GM23338 (cell line): ENCODE measurements around the gene WNT2B. TPM values are rescaled to one million over a fixed set of nuclear protein-coding genes. Genes with fewer than 3 reads are reported as not detected.

Source experiments
- ATAC-seq: fragments of 200-7000 bp; cut with Tn5 transposase; 3 replicates; pipeline ENCODE4 v1.9.1; 2020
- DNase-seq: peaks from one replicate; pipeline ENCODE4 v3.0.0-alpha.2; 2015; ENCODE audit warnings: low spot score
- H2AFZ ChIP-seq: fragments of 200-600 bp; sonication (generic); 2 replicates; pipeline ENCODE4 v1.8.0; 2016; ENCODE audit warnings: antibody characterized with exemption, mild to moderate bottlenecking, moderate library complexity
- H3F3A ChIP-seq: fragments of 200-600 bp; sonication (generic); replicated peaks from 2 replicates; pipeline ENCODE4 v1.8.0; 2017; ENCODE audit warnings: antibody characterized with exemption, mixed run types, low read depth
- H3K27ac ChIP-seq: fragments of 200-600 bp; sonication (generic); 2 replicates; pipeline ENCODE4 v1.6.1; 2016; ENCODE audit warnings: low read depth
- H3K27me3 ChIP-seq: fragments of 200-600 bp; sonication (generic); 2 replicates; pipeline ENCODE4 v1.8.0; 2016; ENCODE audit warnings: mild to moderate bottlenecking, mixed run types, moderate library complexity; ENCODE audit not compliant: insufficient read depth
- H3K36me3 ChIP-seq: fragments of 200-600 bp; sonication (generic); 2 replicates; pipeline ENCODE4 v1.8.0; 2016; ENCODE audit warnings: mild to moderate bottlenecking; ENCODE audit not compliant: insufficient read depth
- H3K4me1 ChIP-seq: fragments of 200-600 bp; sonication (generic); 2 replicates; pipeline ENCODE4 v1.8.0; 2016; ENCODE audit warnings: mild to moderate bottlenecking, moderate library complexity; ENCODE audit not compliant: insufficient read depth
- H3K4me2 ChIP-seq: fragments of 200-600 bp; sonication (generic); 2 replicates; pipeline ENCODE4 v1.7.1; 2017; ENCODE audit warnings: mixed run types
- H3K4me3 ChIP-seq: fragments of 200-600 bp; sonication (generic); 2 replicates; pipeline ENCODE4 v1.6.1; 2016; ENCODE audit warnings: mixed run types
- H3K79me2 ChIP-seq: fragments of 200-600 bp; sonication (generic); replicated peaks from 2 replicates; pipeline ENCODE4 v1.8.0; 2017; ENCODE audit warnings: mild to moderate bottlenecking; ENCODE audit not compliant: insufficient read depth
- H3K9me2 ChIP-seq: fragments of 200-600 bp; sonication (generic); 2 replicates; pipeline ENCODE4 v1.8.0; 2017; ENCODE audit not compliant: insufficient read depth
- H4K20me1 ChIP-seq: fragments of 200-600 bp; sonication (generic); replicated peaks from 2 replicates; pipeline ENCODE4 v1.8.0; 2017; ENCODE audit warnings: mild to moderate bottlenecking; ENCODE audit not compliant: insufficient read depth
- H3K27ac Mint-ChIP-seq: 2 replicates; pipeline ENCODE4 v1.8.0; 2020; ENCODE audit warnings: inconsistent platforms, mild to moderate bottlenecking, moderate library complexity, mixed read lengths
- H3K27me3 Mint-ChIP-seq: 3 replicates; pipeline ENCODE4 v1.8.0; 2022; ENCODE audit warnings: low read depth, mild to moderate bottlenecking, moderate library complexity, mixed read lengths, inconsistent platforms; ENCODE audit not compliant: insufficient read depth, poor library complexity
- H3K36me3 Mint-ChIP-seq: 3 replicates; pipeline ENCODE4 v1.8.0; 2021; ENCODE audit warnings: low read depth, mild to moderate bottlenecking, inconsistent platforms, moderate library complexity, mixed read lengths
- H3K4me1 Mint-ChIP-seq: 3 replicates; pipeline ENCODE4 v1.8.0; 2020; ENCODE audit warnings: mild to moderate bottlenecking, inconsistent platforms, mixed read lengths
- H3K4me3 Mint-ChIP-seq: 3 replicates; pipeline ENCODE4 v1.8.0; 2021; ENCODE audit warnings: moderate library complexity, mild to moderate bottlenecking, inconsistent platforms, mixed read lengths
- H3K9me3 Mint-ChIP-seq: 3 replicates; pipeline ENCODE4 v1.8.0; 2020; ENCODE audit warnings: moderate library complexity, mild to moderate bottlenecking, inconsistent platforms, mixed read lengths
- CREB1 ChIP-seq: fragments of 250-450 bp; sonication (Bioruptor Pico); IDR thresholded peaks from 2 replicates; pipeline ENCODE4 v1.5.0; 2020; ENCODE audit warnings: low read depth, mild to moderate bottlenecking, moderate library complexity
- EZH2 ChIP-seq: fragments of 200-600 bp; sonication (generic); IDR thresholded peaks from one replicate; pipeline ENCODE4 v1.8.0; 2017; ENCODE audit warnings: antibody characterized with exemption, mild to moderate bottlenecking, low read depth; ENCODE audit not compliant: unreplicated experiment
- EZH2phosphoT487 ChIP-seq: fragments of 200-600 bp; sonication (generic); IDR thresholded peaks from one replicate; pipeline ENCODE4 v1.8.1; 2018; ENCODE audit warnings: antibody characterized with exemption; ENCODE audit not compliant: unreplicated experiment
- JUNB ChIP-seq: IDR thresholded peaks from one replicate; pipeline ENCODE4 v1.6.1; 2016; ENCODE audit warnings: antibody characterized with exemption; ENCODE audit not compliant: unreplicated experiment
- NANOG ChIP-seq: IDR thresholded peaks from 2 replicates; pipeline ENCODE4 v1.6.1; 2016; ENCODE audit warnings: antibody characterized with exemption, borderline replicate concordance
- POLR2AphosphoS5 ChIP-seq: IDR thresholded peaks from 2 replicates; pipeline ENCODE4 v1.6.1; 2016; ENCODE audit warnings: antibody characterized with exemption, low read depth
- STAT1 ChIP-seq: IDR thresholded peaks from one replicate; pipeline ENCODE4 v1.6.1; 2016; ENCODE audit warnings: antibody characterized with exemption; ENCODE audit not compliant: unreplicated experiment
- ZNF114 ChIP-seq: fragments of 250-450 bp; sonication (Bioruptor Pico); IDR thresholded peaks from 2 replicates; pipeline ENCODE4 v1.5.0; 2020; ENCODE audit warnings: mild to moderate bottlenecking, moderate library complexity
- ZNF331 ChIP-seq: fragments of 250-450 bp; sonication (Bioruptor Pico); IDR thresholded peaks from 2 replicates; pipeline ENCODE4 v1.5.0; 2020; ENCODE audit warnings: low read depth, mild to moderate bottlenecking, moderate library complexity
- ZNF462 ChIP-seq: fragments of 250-450 bp; sonication (Bioruptor Pico); IDR thresholded peaks from 2 replicates; pipeline ENCODE4 v1.5.0; 2020; ENCODE audit warnings: mild to moderate bottlenecking, moderate library complexity
- polyA plus RNA-seq: library from polyadenylated mRNA; unstranded; fragments of >200 nt; fragmentation: Nextera tagmentation; extraction: Ambion mirVana; gene quantifications from 2 replicates; pipeline ENCODE4 v1.2.1, GENCODE V29; 2016
- total RNA-seq: library from RNA; depleted of rRNA; stranded (reverse); fragments of >200 nt; shearing (Covaris generic); gene quantifications from 2 replicates; pipeline ENCODE4 v1.2.3, GENCODE V29; 2014
- TF ChIP-seq, protein P1 (sequence below), 2 experiments: fragments of 200-600 bp in 1 of 2; sonication (generic) in 1 of 2; conservative IDR thresholded peaks; 2 replicates each; pipeline versions ENCODE4 v1.5.1 to v1.6.1; 2016 to 2017; ENCODE audit warnings: antibody characterized with exemption in 2 of 2, low read depth in 2 of 2, mild to moderate bottlenecking in 2 of 2, moderate library complexity in 1 of 2
- TF ChIP-seq, protein P2 (sequence below): IDR thresholded peaks from one replicate; pipeline ENCODE4 v1.6.1; 2018; ENCODE audit warnings: antibody characterized with exemption; ENCODE audit not compliant: unreplicated experiment
- TF ChIP-seq, protein P3 (sequence below): IDR thresholded peaks from 2 replicates; pipeline ENCODE4 v1.6.1; 2016; ENCODE audit warnings: antibody characterized with exemption

WNT2B gene
- total and polyA plus RNA-seq, 2 experiments from 2014 or later = 0.50 to 0.90 TPM

- peak; percentile 54 for ATAC-seq
Observed at GRCh38 chr1:112461200-112461871, 47.4 kb upstream of the WNT2B start.

More at GRCh38 chr1:112461200-112461871, 47.4 kb upstream of the WNT2B start:
- H3K27me3 ChIP-seq = peaks cover 7% of the 10 kb centered on the region
- DNase-seq = peak; percentile 63
- H3K4me1 ChIP-seq = peaks cover 26% of the 10 kb centered on the region
- TF ChIP-seq JUNB (no peak), EZH2phosphoT487 (no peak), ZNF114 (CRISPR knock-in tag) (no peak), STAT1 (no peak), CREB1 (CRISPR knock-in tag) (no peak), ZNF462 (CRISPR knock-in tag) (no peak), EZH2 (no peak), POLR2AphosphoS5 (no peak), ZNF331 (CRISPR knock-in tag) (no peak), NANOG (no peak)
- TF ChIP-seq, protein P1, sequence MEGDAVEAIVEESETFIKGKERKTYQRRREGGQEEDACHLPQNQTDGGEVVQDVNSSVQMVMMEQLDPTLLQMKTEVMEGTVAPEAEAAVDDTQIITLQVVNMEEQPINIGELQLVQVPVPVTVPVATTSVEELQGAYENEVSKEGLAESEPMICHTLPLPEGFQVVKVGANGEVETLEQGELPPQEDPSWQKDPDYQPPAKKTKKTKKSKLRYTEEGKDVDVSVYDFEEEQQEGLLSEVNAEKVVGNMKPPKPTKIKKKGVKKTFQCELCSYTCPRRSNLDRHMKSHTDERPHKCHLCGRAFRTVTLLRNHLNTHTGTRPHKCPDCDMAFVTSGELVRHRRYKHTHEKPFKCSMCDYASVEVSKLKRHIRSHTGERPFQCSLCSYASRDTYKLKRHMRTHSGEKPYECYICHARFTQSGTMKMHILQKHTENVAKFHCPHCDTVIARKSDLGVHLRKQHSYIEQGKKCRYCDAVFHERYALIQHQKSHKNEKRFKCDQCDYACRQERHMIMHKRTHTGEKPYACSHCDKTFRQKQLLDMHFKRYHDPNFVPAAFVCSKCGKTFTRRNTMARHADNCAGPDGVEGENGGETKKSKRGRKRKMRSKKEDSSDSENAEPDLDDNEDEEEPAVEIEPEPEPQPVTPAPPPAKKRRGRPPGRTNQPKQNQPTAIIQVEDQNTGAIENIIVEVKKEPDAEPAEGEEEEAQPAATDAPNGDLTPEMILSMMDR (conservative IDR thresholded peaks at IDR 0.05; ENCODE audit: low read depth in 2 of 2) = no peak
- TF ChIP-seq, protein P2, sequence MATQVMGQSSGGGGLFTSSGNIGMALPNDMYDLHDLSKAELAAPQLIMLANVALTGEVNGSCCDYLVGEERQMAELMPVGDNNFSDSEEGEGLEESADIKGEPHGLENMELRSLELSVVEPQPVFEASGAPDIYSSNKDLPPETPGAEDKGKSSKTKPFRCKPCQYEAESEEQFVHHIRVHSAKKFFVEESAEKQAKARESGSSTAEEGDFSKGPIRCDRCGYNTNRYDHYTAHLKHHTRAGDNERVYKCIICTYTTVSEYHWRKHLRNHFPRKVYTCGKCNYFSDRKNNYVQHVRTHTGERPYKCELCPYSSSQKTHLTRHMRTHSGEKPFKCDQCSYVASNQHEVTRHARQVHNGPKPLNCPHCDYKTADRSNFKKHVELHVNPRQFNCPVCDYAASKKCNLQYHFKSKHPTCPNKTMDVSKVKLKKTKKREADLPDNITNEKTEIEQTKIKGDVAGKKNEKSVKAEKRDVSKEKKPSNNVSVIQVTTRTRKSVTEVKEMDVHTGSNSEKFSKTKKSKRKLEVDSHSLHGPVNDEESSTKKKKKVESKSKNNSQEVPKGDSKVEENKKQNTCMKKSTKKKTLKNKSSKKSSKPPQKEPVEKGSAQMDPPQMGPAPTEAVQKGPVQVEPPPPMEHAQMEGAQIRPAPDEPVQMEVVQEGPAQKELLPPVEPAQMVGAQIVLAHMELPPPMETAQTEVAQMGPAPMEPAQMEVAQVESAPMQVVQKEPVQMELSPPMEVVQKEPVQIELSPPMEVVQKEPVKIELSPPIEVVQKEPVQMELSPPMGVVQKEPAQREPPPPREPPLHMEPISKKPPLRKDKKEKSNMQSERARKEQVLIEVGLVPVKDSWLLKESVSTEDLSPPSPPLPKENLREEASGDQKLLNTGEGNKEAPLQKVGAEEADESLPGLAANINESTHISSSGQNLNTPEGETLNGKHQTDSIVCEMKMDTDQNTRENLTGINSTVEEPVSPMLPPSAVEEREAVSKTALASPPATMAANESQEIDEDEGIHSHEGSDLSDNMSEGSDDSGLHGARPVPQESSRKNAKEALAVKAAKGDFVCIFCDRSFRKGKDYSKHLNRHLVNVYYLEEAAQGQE = no peak
- TF ChIP-seq, protein P3, sequence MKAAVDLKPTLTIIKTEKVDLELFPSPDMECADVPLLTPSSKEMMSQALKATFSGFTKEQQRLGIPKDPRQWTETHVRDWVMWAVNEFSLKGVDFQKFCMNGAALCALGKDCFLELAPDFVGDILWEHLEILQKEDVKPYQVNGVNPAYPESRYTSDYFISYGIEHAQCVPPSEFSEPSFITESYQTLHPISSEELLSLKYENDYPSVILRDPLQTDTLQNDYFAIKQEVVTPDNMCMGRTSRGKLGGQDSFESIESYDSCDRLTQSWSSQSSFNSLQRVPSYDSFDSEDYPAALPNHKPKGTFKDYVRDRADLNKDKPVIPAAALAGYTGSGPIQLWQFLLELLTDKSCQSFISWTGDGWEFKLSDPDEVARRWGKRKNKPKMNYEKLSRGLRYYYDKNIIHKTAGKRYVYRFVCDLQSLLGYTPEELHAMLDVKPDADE = no peak
- H3K36me3 ChIP-seq = no peaks in the 10 kb centered on the region; the same call in 1 of the 2 replicates
- H3K27me3 Mint-ChIP-seq = peaks cover 13% of the 10 kb centered on the region
- peak overlapping the region; percentile 8; the same call in 1 of the 2 replicates for H3K4me3 ChIP-seq
- peaks cover 3% of the 10 kb centered on the region for H4K20me1 ChIP-seq
- H3K36me3 Mint-ChIP-seq = peaks cover 9% of the 10 kb centered on the region
- H3K27ac ChIP-seq = peak overlapping the region; percentile 56; the same call in 1 of the 2 replicates
- peak overlapping the region; percentile 46; the same call in 2 of the 3 replicates for H3K4me3 Mint-ChIP-seq
- H3K4me2 ChIP-seq = peak overlapping the region; percentile 61
- no peaks in the 10 kb centered on the region; the same call in 1 of the 2 replicates for H3F3A ChIP-seq
- H3K9me3 Mint-ChIP-seq = no peaks in the 10 kb centered on the region
- H3K79me2 ChIP-seq = no peaks in the 10 kb centered on the region
- no peak overlapping the region for H2AFZ ChIP-seq
- H3K9me2 ChIP-seq = no peaks in the 10 kb centered on the region
- peak overlapping the region; percentile 11 for H3K27ac Mint-ChIP-seq
- H3K4me1 Mint-ChIP-seq = peaks cover 41% of the 10 kb centered on the region
